HG03064 (cell line): ENCODE results near the gene UPF1.

ENCODE experiments used
- ATAC-seq: cut with Tn5 transposase; IDR thresholded peaks from one replicate; pipeline ENCODE4 v1.9.1; 2021; ENCODE audit warnings: low read depth; ENCODE audit not compliant: unreplicated experiment

Gene UPF1

DNA sequence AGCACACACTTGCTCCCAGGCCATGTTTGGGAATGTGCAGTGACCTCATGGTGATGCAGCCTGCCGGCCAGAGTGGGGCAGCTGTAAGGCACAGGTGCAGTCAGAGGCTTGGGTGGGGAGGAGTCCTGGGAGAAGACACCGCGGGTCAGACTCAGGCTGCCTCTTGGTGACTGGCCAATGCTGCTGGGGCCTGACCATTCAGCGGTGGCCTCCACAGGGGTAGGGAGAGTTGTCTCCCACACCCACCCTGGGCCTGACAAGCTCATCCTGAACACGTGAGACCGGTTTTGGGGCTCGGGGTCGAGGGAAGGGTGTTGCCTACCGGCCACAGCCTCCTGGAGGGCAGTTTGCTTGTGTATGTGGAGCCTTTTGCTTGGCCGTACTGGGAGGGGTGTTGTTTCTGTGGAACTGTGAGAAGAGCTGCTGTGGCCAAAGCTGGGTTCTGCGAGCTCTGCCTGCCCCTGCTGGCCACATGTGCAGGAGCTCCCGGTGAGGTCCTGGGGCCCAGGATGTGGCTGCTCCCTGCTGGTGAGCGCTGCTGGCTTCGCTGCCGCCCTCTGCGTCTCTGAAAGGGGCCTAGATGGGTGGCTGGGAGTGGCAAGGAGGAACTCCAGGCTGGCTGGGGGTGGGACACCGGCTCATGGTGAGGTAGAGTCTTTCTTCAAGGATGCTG lies 22.1 kb downstream of the UPF1 start:
- ATAC-seq = no peak

- no peak for ATAC-seq
These were observed 23.2 kb downstream of the UPF1 start for GRCh38 chr19:18854982-18855381.

DNA sequence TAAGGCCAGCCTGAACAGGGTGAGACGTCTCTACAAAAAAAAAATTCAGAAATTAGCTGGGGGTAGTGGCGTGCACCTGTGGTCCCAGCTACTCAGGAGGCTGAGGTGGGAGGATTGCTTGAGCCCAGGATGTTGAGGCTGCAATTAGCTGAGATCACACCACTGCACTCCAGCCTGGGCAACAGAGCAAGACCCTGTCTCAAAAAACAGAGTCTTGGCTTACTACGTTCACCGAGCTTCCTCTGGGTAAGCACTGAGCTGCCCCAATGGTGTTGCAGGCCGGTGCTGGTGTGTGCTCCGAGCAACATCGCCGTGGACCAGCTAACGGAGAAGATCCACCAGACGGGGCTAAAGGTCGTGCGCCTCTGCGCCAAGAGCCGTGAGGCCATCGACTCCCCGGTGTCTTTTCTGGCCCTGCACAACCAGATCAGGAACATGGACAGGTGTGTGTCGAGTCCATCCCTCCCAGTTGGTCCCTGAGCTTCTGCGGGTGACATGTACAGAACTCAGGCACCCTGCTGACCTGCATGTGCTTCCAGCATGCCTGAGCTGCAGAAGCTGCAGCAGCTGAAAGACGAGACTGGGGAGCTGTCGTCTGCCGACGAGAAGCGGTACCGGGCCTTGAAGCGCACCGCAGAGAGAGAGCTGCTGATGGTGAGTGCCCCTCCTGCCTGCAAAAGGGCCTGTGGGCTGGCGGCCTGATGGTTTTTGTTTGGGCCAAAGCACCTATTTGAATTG lies 24.1 kb downstream of the UPF1 start:
- no peak for ATAC-seq

- ATAC-seq = no peak
These were observed 24.8 kb downstream of the UPF1 start for GRCh38 chr19:18856385-18857126.

GRCh38 chr19:18857223-18857622 lies 25.5 kb downstream of the UPF1 start:
- no peak for ATAC-seq

DNA sequence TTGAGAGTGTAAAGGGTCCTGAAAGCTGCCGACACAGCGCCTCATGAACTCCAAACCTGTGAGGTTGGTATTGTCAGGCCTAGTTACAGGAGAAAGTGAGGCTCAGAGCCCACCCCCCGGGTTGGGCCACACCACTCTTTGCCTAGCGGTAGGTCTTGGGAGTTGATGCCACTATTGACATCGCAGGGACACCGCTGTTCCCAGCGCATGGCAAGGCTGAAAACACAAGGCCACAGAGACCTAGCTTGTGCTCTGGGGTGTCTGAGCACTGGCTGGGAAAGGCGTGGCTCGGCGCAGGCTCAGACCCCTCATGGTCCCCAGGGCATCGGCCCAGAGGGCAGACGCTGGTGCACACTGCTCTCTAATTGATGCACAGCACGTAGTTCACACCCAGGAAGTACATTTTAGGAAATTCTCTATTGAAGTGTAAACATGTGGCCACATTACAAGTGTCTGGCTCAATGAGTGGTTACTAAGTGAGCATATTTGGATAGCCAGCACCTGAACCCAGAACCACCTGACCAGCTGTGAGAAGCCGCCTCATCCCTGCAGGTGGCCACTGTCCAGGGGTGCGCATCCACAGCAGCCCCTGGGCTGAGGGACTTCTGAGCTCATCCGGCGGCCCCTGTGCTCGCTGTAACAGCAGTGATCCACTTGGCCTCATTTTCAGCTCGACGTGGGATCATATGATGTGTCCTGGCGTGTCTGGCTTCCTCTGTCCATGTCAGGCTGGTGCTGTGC lies 27.3 kb downstream of the UPF1 start:
- no peak for ATAC-seq

GRCh38 chr19:18859676-18860301 lies 28.0 kb downstream of the UPF1 start:
- ATAC-seq = no peak

DNA sequence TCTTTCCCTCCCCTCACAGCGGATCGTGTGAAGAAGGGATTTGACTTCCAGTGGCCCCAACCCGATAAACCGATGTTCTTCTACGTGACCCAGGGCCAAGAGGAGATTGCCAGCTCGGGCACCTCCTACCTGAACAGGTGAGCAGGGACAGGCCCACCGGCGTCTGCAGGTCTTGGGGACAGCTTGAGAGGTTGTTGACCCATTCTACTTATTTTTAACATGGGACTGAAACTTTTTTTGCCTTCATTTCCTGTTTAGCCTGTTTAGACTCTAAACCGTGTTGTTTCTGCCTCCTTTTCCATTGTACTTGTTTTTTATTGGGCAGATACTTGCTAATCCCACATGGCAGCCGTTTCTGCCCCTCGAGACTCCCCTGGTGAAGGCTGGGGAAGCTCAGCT lies 28.5 kb downstream of the UPF1 start:
- ATAC-seq = no peak

GRCh38 chr19:18860725-18861124 lies 29.0 kb downstream of the UPF1 start:
- no peak for ATAC-seq

DNA sequence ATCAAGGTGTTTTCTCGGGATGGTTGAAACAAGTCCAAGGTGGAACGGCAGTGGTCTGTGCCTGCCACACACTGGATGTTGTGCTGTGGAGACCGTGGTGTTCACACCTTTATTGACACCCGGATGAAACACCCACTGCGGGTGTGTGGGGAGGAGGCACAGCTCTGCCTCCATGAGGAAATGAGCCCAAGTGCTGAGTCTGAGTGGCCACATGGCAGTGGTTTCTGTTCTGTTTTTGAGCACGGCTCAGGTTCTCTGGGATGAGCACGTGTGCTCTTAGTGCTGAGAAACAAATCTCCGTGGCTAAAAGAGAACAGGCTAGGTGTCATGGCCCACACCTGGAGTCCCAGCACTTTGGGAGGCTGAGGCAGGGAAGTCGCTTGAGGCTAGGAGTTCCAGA lies 29.5 kb downstream of the UPF1 start:
- no peak for ATAC-seq

DNA sequence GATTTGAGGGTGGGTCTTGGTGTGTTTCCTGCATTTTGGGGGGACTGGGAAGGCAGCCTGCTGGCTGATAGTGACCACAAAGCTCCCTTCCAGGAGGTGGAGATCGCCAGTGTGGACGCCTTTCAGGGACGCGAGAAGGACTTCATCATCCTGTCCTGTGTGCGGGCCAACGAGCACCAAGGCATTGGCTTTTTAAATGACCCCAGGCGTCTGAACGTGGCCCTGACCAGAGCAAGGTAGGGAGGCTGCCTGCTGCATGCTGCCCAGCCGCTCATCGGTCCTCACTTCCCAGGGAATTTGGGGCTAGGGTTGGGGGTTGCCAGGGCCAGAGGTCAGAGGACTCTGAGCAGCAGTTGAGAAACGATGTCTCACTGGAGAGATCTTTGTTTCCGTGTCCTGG lies 30.2 kb downstream of the UPF1 start:
- no peak for ATAC-seq

GRCh38 chr19:18862976-18863842 lies 31.4 kb downstream of the UPF1 start:
- ATAC-seq = no peak

DNA sequence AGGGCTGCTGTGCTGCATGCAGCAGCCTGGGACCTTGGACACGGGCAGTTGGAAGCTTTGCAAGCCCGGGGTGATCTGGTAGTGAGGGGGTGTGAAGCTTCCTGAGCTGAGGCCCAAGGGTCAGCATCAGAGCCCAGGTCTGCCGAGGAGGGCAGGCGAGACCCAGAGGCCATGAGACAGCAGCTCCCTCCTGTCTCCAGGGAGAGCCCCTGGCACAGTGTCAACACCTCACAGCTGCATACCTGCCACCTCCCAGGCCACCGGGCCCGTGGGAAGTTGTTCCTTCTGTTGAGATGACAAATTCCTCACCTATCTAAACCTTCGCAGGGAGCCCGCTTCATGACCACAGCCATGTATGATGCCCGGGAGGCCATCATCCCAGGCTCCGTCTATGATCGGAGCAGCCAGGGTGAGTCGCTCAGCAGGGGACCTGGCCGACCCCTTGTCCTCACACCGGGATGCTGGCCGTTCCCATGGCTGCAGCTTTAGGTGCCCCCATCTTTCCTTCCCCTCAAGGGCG lies 32.1 kb downstream of the UPF1 start:
- ATAC-seq = no peak

- ATAC-seq = no peak
These were observed 33.6 kb downstream of the UPF1 start for GRCh38 chr19:18865106-18865972.

GRCh38 chr19:18865973-18866799 lies 34.4 kb downstream of the UPF1 start:
- no peak for ATAC-seq

DNA sequence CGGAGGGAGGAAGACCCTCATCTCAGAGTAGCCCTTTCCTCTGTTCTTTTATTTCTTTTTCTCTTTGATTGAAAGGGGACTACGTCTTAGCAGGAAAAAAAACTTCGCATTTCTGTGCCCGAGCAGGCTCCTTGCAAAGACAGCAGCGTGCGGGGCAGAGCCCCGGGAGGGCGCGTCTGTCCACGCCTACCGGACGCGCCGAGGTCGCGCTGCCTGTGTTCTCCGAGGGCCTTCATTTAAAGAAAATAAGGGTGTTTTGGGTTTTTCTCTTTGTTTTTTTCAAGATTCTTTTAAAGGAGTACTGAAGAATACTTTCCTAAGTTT lies 35.0 kb downstream of the UPF1 start:
- no peak for ATAC-seq

DNA sequence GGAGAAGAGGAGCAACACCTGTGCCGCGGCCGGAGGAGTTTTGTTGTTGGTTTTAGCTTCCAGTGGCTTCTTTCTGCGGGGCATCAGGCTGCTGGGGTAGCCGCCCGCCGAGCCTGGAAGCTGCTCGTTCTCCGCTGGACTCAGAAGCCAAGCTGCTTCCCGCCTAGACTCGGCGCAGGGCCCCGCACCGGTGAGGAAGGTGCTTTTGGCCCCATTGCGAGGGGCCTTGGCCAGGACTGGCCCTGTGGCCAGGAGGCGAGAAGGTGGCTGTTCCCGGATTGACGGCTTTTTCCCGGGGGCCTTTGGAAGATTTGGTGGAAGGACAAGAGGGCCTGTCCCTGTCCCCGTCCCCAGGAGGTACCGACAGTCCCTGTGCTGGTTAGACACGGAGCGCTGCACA lies 35.4 kb downstream of the UPF1 start:
- ATAC-seq = no peak

- no peak for ATAC-seq
These were observed 36.0 kb downstream of the UPF1 start for GRCh38 chr19:18867751-18868150.
